Ectodermal cell (in vitro differentiated cells): ENCODE results near the gene PDE3B.
"Not testable (repeated sequence)": the region's sequence is repeated elsewhere in the genome, so short reads cannot be mapped to it uniquely, and the experiment has no call there.

ENCODE experiments used
- H3K27ac ChIP-seq: 2 replicates; pipeline ENCODE4 v1.7.0; 2013; ENCODE audit warnings: mild to moderate bottlenecking, low read depth, low read length; ENCODE audit not compliant: insufficient read depth, poor library complexity, severe bottlenecking
- H3K27me3 ChIP-seq: 2 replicates; pipeline ENCODE4 v1.7.0; 2013; ENCODE audit warnings: mild to moderate bottlenecking, low read length; ENCODE audit not compliant: insufficient read depth, control insufficient read depth, poor library complexity, severe bottlenecking
- H3K36me3 ChIP-seq: one replicate; pipeline ENCODE4 v1.7.0; 2013; ENCODE audit warnings: low read length; ENCODE audit not compliant: control insufficient read depth, insufficient read depth
- H3K4me1 ChIP-seq: one replicate; pipeline ENCODE4 v1.7.0; 2013; ENCODE audit warnings: low read length; ENCODE audit not compliant: control insufficient read depth, insufficient read depth
- H3K4me3 ChIP-seq: 2 replicates; pipeline ENCODE4 v1.7.0; 2013; ENCODE audit warnings: low read depth, low read length, control low read depth; ENCODE audit not compliant: insufficient read depth
- H3K9me3 ChIP-seq: 2 replicates; pipeline ENCODE4 v1.7.0; 2013; ENCODE audit warnings: mild to moderate bottlenecking, low read length, moderate library complexity; ENCODE audit not compliant: control insufficient read depth
- WGBS, 2 experiments: methylation state at CpG; one replicate each; pipeline ENCODE4 v1.1.7; 2013; ENCODE audit warnings: missing lambda C conversion rate in 2 of 2; 5-methylcytosine and 5-hydroxymethylcytosine counted together

Gene PDE3B

DNA sequence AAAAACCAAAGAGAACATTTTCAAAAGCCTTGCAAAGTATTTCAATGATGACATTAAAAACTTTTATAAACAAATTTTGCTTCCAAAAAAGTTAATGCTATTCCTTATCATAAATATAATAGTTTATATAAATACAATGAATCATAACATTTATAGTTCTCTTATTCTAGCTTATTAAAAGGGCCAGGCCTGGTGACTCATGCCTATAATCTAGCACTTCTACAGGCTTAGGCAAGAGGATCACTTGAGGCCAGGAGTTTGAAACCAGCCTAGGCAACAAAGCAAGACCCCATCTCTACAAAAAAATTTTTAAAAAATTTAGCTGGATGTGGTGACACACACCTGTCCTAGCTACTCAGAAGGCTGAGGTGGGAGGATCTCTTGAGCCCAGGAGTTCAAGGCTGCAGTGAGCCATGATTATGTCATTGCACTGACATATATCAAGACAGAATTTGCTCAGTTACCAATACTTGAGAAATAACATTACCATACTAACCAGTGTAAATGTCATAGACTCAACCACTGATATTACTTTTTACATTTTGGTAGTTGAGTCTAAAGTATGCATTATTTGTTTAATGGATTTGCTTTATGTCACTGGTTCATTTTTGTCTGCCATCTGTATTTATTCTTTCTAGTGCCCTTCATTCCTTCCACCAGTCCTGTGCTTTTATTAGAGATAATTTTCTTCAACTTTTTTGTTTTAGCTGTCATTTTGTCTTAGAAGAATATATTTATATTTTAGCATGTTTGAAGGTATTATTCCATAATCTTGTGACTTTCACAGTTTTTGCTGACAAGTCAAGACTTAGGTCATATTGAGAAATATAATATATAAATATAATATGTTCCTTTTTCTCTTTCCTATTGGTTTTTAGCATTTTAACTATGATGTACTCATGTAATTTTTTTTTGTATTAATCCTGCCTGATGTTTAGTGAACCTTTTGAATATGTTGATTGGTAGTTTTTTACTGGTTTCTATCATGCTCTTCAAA lies 192.2 kb downstream of the PDE3B start:
- Histone ChIP-seq H3K27ac (no peak overlapping the region), H3K4me1 (no peaks in the 10 kb centered on the region), H3K9me3 (no peaks in the 10 kb centered on the region), H3K4me3 (no peak overlapping the region), H3K36me3 (no peaks in the 10 kb centered on the region), H3K27me3 (no peaks in the 10 kb centered on the region)

DNA sequence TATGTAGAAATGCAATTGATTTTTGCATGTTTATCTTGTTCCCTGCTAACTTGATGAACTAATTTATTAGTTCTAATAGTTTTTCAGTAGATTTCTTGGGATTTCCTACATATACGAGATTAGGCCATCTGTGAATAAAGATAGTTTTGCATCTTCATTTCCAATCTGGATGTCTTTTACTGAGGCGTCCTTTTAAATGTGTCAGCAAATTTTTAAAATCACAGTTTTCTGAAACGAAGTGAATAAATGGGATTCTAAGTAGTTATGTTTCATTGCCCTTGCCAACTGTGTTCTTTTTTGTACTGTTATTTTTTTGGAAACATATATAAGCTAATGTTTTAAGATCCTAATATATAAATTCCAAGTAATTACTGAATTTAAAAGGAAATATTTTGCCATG lies 198.4 kb downstream of the PDE3B start:
- Histone ChIP-seq H3K27me3 (no peaks in the 10 kb centered on the region), H3K27ac (no peak overlapping the region), H3K4me3 (no peak overlapping the region), H3K9me3 (no peaks in the 10 kb centered on the region), H3K4me1 (no peaks in the 10 kb centered on the region), H3K36me3 (no peaks in the 10 kb centered on the region)
- 97 to 100% methylated on average over 3 of the region's 3 CpGs for WGBS, 2 experiments

GRCh38 chr11:14852571-14853177 lies 209.1 kb downstream of the PDE3B start:
- H3K27me3 ChIP-seq: no peaks in the 10 kb centered on the region
- no peaks in the 10 kb centered on the region for H3K36me3 ChIP-seq
- H3K4me1 ChIP-seq: no peaks in the 10 kb centered on the region
- no peak overlapping the region for H3K4me3 ChIP-seq
- 94 to 100% methylated on average over 4 of the region's 4 CpGs for WGBS, 2 experiments
- no peaks in the 10 kb centered on the region for H3K9me3 ChIP-seq
- no peak overlapping the region for H3K27ac ChIP-seq

- Histone ChIP-seq H3K9me3 (no peaks in the 10 kb centered on the region), H3K4me1 (no peaks in the 10 kb centered on the region), H3K36me3 (no peaks in the 10 kb centered on the region), H3K27me3 (no peaks in the 10 kb centered on the region), H3K27ac (no peak overlapping the region), H3K4me3 (no peak overlapping the region)
Measured at GRCh38 chr11:14854057-14854456, 210.5 kb downstream of the PDE3B start.

GRCh38 chr11:14855890-14856289 lies 212.3 kb downstream of the PDE3B start:
- H3K4me3 ChIP-seq: no peak overlapping the region
- no peaks in the 10 kb centered on the region for H3K9me3 ChIP-seq
- WGBS, 2 experiments: 86 to 90% methylated on average over 1 of the region's 1 CpG
- H3K4me1 ChIP-seq: no peaks in the 10 kb centered on the region
- no peak overlapping the region for H3K27ac ChIP-seq
- no peaks in the 10 kb centered on the region for H3K36me3 ChIP-seq
- no peaks in the 10 kb centered on the region for H3K27me3 ChIP-seq

DNA sequence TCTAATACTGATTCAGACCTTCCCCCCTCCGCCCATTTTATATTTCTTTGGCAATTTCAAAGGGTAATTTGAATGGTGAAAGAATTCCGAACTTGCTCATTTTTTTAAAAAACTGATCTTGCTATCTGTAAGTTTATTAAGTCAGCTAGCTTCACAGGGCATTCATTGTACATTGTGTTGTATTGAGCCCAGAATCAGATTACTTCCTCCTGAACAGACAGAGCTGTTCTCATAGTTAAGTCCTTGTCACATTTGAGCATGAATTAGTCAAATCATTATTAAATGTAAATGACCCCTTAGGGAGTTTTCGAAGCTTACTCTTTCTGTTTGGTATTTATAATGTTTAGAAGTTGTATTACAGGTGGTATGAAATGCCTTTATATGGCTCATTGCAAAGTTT lies 214.0 kb downstream of the PDE3B start:
- Histone ChIP-seq H3K4me3 (no peak overlapping the region), H3K27me3 (no peaks in the 10 kb centered on the region), H3K36me3 (no peaks in the 10 kb centered on the region), H3K27ac (no peak overlapping the region), H3K9me3 (no peaks in the 10 kb centered on the region), H3K4me1 (no peaks in the 10 kb centered on the region)
- 86 to 100% methylated on average over 1 to 2 of the region's 3 CpGs for WGBS, 2 experiments

DNA sequence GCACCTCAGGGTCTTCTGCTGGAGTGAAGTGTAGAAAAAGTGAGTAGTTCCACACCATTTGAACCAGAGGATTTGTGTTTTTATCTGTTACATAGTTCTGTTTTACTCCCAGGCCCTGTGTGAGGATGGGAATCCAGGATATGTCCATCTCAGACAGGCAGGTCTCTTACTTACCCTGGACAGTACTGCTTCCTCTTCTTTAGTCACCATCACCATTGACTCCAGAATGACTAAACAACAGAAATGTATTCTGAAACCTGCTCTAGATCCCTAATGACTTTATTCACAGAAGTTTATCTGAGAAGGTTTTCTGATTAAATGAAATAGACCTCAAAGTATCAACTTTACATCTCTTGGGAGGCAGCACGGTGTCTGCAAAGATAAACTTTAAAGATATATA lies 214.8 kb downstream of the PDE3B start:
- H3K4me1 ChIP-seq: no peaks in the 10 kb centered on the region
- no peaks in the 10 kb centered on the region for H3K9me3 ChIP-seq
- no peak overlapping the region for H3K4me3 ChIP-seq
- no peaks in the 10 kb centered on the region for H3K36me3 ChIP-seq
- no CpG with 5 or more reads among the region's 1 CpG for WGBS, 2 experiments
- no peaks in the 10 kb centered on the region for H3K27me3 ChIP-seq
- no peak overlapping the region for H3K27ac ChIP-seq

- 98 to 100% methylated on average over 1 to 2 of the region's 2 CpGs for WGBS, 2 experiments
- no peaks in the 10 kb centered on the region for H3K27me3 ChIP-seq
- no peaks in the 10 kb centered on the region for H3K36me3 ChIP-seq
- no peak overlapping the region for H3K4me3 ChIP-seq
- no peaks in the 10 kb centered on the region for H3K9me3 ChIP-seq
- H3K4me1 ChIP-seq: no peaks in the 10 kb centered on the region
- no peak overlapping the region for H3K27ac ChIP-seq
Measured at GRCh38 chr11:14860511-14860910, 216.9 kb downstream of the PDE3B start.

DNA sequence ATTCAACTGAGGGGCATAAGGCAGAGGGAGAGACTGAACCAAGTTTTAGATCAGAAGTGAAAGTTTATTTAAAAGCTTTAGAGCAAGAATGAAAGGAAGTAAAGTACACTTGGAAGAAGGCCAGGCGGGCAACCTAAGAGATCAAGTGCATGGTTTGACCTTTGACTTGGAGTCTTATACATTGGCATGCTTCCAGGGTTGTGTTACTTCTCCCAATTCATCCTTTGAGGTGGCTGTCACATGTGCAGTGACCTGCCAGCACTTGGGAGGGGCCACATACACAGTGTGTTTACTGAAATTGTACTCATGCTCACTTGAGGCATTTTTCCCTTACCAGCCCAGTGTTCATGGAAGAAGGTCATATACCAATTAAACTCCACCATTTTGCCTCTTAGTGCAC lies 218.1 kb downstream of the PDE3B start:
- H3K4me3 ChIP-seq: no peak overlapping the region
- no peak overlapping the region for H3K27ac ChIP-seq
- no peaks in the 10 kb centered on the region for H3K27me3 ChIP-seq
- WGBS, 2 experiments: 97% methylated on average over 1 of the region's 1 CpG
- no peaks in the 10 kb centered on the region for H3K36me3 ChIP-seq
- H3K9me3 ChIP-seq: no peaks in the 10 kb centered on the region
- H3K4me1 ChIP-seq: no peaks in the 10 kb centered on the region

DNA sequence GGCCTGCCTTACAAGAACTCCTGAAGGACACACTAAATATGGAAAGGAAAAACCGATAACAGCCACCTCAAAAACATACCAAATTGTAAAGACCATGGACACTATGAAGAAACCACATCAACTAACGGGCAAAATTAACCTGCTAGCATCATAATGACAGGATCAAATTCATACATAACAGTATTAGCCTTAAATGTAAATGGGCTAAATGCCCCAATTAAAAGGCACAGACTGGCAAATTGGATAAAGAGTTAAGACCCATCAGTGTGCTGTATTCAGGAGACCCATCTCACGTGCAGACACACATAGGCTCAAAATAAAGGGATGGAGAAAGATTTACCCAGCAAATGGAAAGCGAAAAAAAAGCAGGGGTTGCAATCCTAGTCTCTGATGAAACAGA lies 220.2 kb downstream of the PDE3B start:
- not testable (repeated sequence) for H3K4me1 ChIP-seq, H3K9me3 ChIP-seq, H3K36me3 ChIP-seq, H3K27ac ChIP-seq, H3K4me3 ChIP-seq, H3K27me3 ChIP-seq
- 92 to 93% methylated on average over 4 of the region's 4 CpGs for WGBS, 2 experiments
